Stimulated activated naive CD4-positive, alpha-beta T cell treated with Interleukin-2 at 50 U/mL for 16 hours (primary cell): ENCODE measurements around the gene RNF19B.

Experiments used
- DNase-seq: peaks from one replicate; lab custom pipeline; 2025; lab: John Stamatoyannopoulos, UW

The RNF19B gene

GRCh38 chr1:32900956-32901822 lies 63.4 kb downstream of the RNF19B start, which contains the start of gene TMEM54:
Gene TMEM54, minus strand, starts transcription at chr1:32901389. Its CDS starts 151 bp downstream, at chr1:32901238.
- DNase-seq: no peak

- no peak for DNase-seq
Measured at GRCh38 chr1:32900371-32900955, 64.1 kb downstream of the RNF19B start.

- DNase-seq: no peak
Measured at GRCh38 chr1:32899586-32900296, 64.9 kb downstream of the RNF19B start.

- no peak for DNase-seq
Measured at GRCh38 chr1:32898958-32899357, 65.7 kb downstream of the RNF19B start.

- no peak for DNase-seq
Measured at GRCh38 chr1:32898056-32898455, 66.6 kb downstream of the RNF19B start.

- no peak for DNase-seq
Measured at GRCh38 chr1:32897082-32898049, 67.2 kb downstream of the RNF19B start.

- no peak for DNase-seq
Measured at GRCh38 chr1:32896451-32896850, 68.2 kb downstream of the RNF19B start.

- DNase-seq: no peak
Measured at GRCh38 chr1:32895325-32896215, 69.0 kb downstream of the RNF19B start.

GRCh38 chr1:32894681-32895080 lies 69.9 kb downstream of the RNF19B start:
- DNase-seq: no peak

GRCh38 chr1:32894019-32894600 lies 70.5 kb downstream of the RNF19B start:
- no peak for DNase-seq

- peak; percentile 27 for DNase-seq
Measured at GRCh38 chr1:32893198-32894018, 71.2 kb downstream of the RNF19B start.

- DNase-seq: peak; percentile 23
Measured at GRCh38 chr1:32892368-32893197, 72.0 kb downstream of the RNF19B start.

- DNase-seq: no peak
Measured at GRCh38 chr1:32891630-32892029, 73.0 kb downstream of the RNF19B start.

- no peak for DNase-seq
Measured at GRCh38 chr1:32891241-32891570, 73.4 kb downstream of the RNF19B start.

- no peak for DNase-seq
Measured at GRCh38 chr1:32890516-32891240, 73.9 kb downstream of the RNF19B start.

- DNase-seq: no peak
Measured at GRCh38 chr1:32889731-32890278, 74.8 kb downstream of the RNF19B start.

GRCh38 chr1:32888677-32889420 lies 75.8 kb downstream of the RNF19B start:
- no peak for DNase-seq
